Transverse colon (tissue), 4 donors: ENCODE data around the gene ROBO1. TPM values are rescaled to one million over a fixed set of nuclear protein-coding genes. Genes with fewer than 3 reads are reported as not detected.

Experiments
- DNase-seq: peaks from one replicate; pipeline ENCODE4 v3.0.0-alpha.2; 2019
- H3K27ac ChIP-seq, 4 donors: fragments of 200-600 bp; sonication (generic); 2 replicates each; pipeline ENCODE4 v1.5.1; 2016 to 2018; ENCODE audit warnings: inconsistent platforms in 4 of 4
- H3K27me3 ChIP-seq: fragments of 200-600 bp; sonication (generic); 2 replicates; pipeline ENCODE4 v1.5.1; 2017; ENCODE audit warnings: inconsistent platforms
- H3K36me3 ChIP-seq, 4 donors: fragments of 200-600 bp; sonication (generic); 2 replicates each; pipeline ENCODE4 v1.5.1; 2017 to 2019; ENCODE audit warnings: inconsistent platforms in 4 of 4
- H3K4me1 ChIP-seq, 4 donors: fragments of 200-600 bp; sonication (generic); 2 replicates each; pipeline ENCODE4 v1.5.1; 2017 to 2020; ENCODE audit warnings: inconsistent platforms in 4 of 4
- H3K4me3 ChIP-seq, 4 donors: fragments of 200-600 bp; sonication (generic); 1 replicate in 1 of 4; 2 replicates in 3 of 4; pipeline versions ENCODE4 v1.5.1 to v1.6.1; 2017 to 2019; ENCODE audit warnings: inconsistent platforms in 4 of 4
- H3K9me3 ChIP-seq, 2 donors: fragments of 200-600 bp; sonication (generic); 2 replicates each; pipeline ENCODE4 v1.5.1; 2017 to 2019; ENCODE audit warnings: inconsistent platforms in 2 of 2
- CTCF ChIP-seq, 5 experiments: fragments of 200-600 bp in 3 of 5; fragments of 450-650 bp in 2 of 5; sonication (generic) in 3 of 5; IDR thresholded peaks; 1 replicate in 2 of 5; 2 replicates in 3 of 5; pipeline ENCODE4 v1.5.1; 2016 to 2017; ENCODE audit warnings: antibody characterized with exemption in 5 of 5, inconsistent platforms in 3 of 5, mild to moderate bottlenecking in 2 of 5, moderate library complexity in 1 of 5
- EP300 ChIP-seq: sonication (generic); formaldehyde crosslinking; IDR thresholded peaks from one replicate; pipeline ENCODE4 v1.6.1; 2017; ENCODE audit warnings: antibody characterized with exemption, low read depth
- POLR2A ChIP-seq: fragments of 450-650 bp; IDR thresholded peaks from one replicate; pipeline ENCODE4 v1.6.1; 2016; ENCODE audit warnings: antibody characterized with exemption, mild to moderate bottlenecking, moderate library complexity
- POLR2AphosphoS5 ChIP-seq, 3 donors: sonication (generic); formaldehyde crosslinking; IDR thresholded peaks; one replicate each; pipeline ENCODE4 v1.6.1; 2016; ENCODE audit warnings: antibody characterized with exemption in 3 of 3
- WGBS, 2 donors: methylation state at CpG; one replicate each; pipeline ENCODE4 v1.1.5; 2018; ENCODE audit warnings: low coverage in 1 of 2; 5-methylcytosine and 5-hydroxymethylcytosine counted together
- in situ Hi-C, 4 donors: fragments of 200-750 bp; cut with MboI; loops; one replicate each; pipeline versions ENCODE4 v1.15.0 to v1.15.1; 2017; ENCODE audit warnings: low sequenced_read_pairs in 3 of 4, low pct_ligation_motif_present in 1 of 4, low pct_unique_long_range_greater_than_20kb in 1 of 4
- intact Hi-C: fragments of 100-400 bp; cut with DNase I; formaldehyde crosslinking; loops from one replicate; pipeline ENCODE4 v1.15.1; 2023; ENCODE audit warnings: low total_unique reads
- total RNA-seq, 4 donors: library from RNA; depleted of rRNA; stranded (reverse); fragments of >200 nt; gene quantifications; one replicate each; pipeline ENCODE4 v1.1.0, GENCODE V29; 2016

Gene ROBO1
- total RNA-seq, 4 donors from 2014 or later: 7.6 to 68.7 (median 9.1) TPM

- intact Hi-C loops: no loop called here
- Histone ChIP-seq H3K9me3 (peaks cover 2 to 6% of the 10 kb centered on the region in 2 donors), H3K4me3 (no peak overlapping the region), H3K27me3 (no peaks in the 10 kb centered on the region), H3K27ac (no peak overlapping the region), H3K4me1 (no peaks in the 10 kb centered on the region), H3K36me3 (no peaks in the 10 kb centered on the region)
- 67 to 82% methylated on average over 2 to 4 of the region's 4 CpGs for whole genome bisulfite sequencing, 2 donors
- DNase-seq: no peak
- no peak for TF ChIP-seq CTCF (IDR thresholded peaks at IDR 0.05)
- TF ChIP-seq POLR2AphosphoS5 (IDR thresholded peaks at IDR 0.05): no peak
- TF ChIP-seq EP300: no peak
- no peak for TF ChIP-seq POLR2A
- in situ Hi-C loops: loop anchor here in 1 of 4 donors (25.0 kb wide), 1 partner anchor 385 kb away; no protein-coding TSS in a partner anchor
Observed at GRCh38 chr3:79047581-79047980, 720.2 kb downstream of the ROBO1 start.

GRCh38 chr3:79041621-79042020, 726.2 kb downstream of the ROBO1 start:
- H3K27ac ChIP-seq: no peak overlapping the region
- in situ Hi-C loops (loop anchor here in 1 of 4 donors (25.0 kb wide), 1 partner anchor 379 kb away; no protein-coding TSS in a partner anchor), intact Hi-C loops (no loop called here)
- H3K27me3 ChIP-seq: no peaks in the 10 kb centered on the region
- no peak for DNase-seq
- no peaks in the 10 kb centered on the region for H3K4me1 ChIP-seq
- H3K9me3 ChIP-seq: no peaks in the 10 kb centered on the region
- H3K4me3 ChIP-seq: no peak overlapping the region
- no peak for TF ChIP-seq CTCF (IDR thresholded peaks at IDR 0.05)
- no peak for TF ChIP-seq POLR2AphosphoS5 (IDR thresholded peaks at IDR 0.05)
- no peak for TF ChIP-seq POLR2A
- no peak for TF ChIP-seq EP300
- no peaks in the 10 kb centered on the region for H3K36me3 ChIP-seq

- in situ Hi-C loops: loop anchor here in 1 of 4 donors (25.0 kb wide), 1 partner anchor 378 kb away; no protein-coding TSS in a partner anchor
- intact Hi-C loops: no loop called here
- Histone ChIP-seq H3K9me3 (no peaks in the 10 kb centered on the region), H3K4me1 (no peaks in the 10 kb centered on the region), H3K27me3 (no peaks in the 10 kb centered on the region), H3K27ac (no peak overlapping the region), H3K4me3 (no peak overlapping the region), H3K36me3 (no peaks in the 10 kb centered on the region)
- WGBS, 2 donors: 72 to 88% methylated on average over 3 of the region's 3 CpGs
- no peak for TF ChIP-seq EP300
- TF ChIP-seq CTCF (IDR thresholded peaks at IDR 0.05): no peak
- no peak for TF ChIP-seq POLR2AphosphoS5 (IDR thresholded peaks at IDR 0.05)
- TF ChIP-seq POLR2A: no peak
- no peak for DNase-seq
Observed at GRCh38 chr3:79040701-79041100, 727.1 kb downstream of the ROBO1 start.

DNA sequence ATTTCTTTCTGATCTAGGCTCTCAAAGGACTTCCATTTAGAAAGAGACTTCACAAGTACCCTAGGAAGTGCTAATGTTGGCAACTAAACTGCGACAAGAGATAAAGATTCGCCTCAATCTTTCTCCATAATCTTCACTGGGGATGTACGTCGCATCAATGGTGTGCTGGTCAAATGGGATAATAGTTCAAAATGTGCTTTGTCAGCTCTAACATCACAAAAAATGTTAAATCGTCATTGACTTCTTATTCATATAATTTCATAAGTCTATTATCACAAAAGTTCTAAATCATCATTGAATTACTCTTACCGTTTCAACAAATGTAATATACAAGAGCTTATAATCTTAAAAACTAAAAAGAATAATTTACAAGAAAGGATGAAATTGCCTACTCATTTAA, 727.7 kb downstream of the ROBO1 start:
- Histone ChIP-seq H3K4me3 (no peak overlapping the region), H3K27ac (no peak overlapping the region), H3K9me3 (no peaks in the 10 kb centered on the region), H3K27me3 (no peaks in the 10 kb centered on the region), H3K4me1 (no peaks in the 10 kb centered on the region), H3K36me3 (no peaks in the 10 kb centered on the region)
- DNase-seq: no peak
- intact Hi-C loops: no loop called here
- 93% methylated on average over 6 of the region's 6 CpGs for WGBS, 2 donors
- in situ Hi-C loops: loop anchor here in 1 of 4 donors (25.0 kb wide), 1 partner anchor 378 kb away; no protein-coding TSS in a partner anchor
- TF ChIP-seq EP300 (no peak), POLR2AphosphoS5 (IDR thresholded peaks at IDR 0.05) (no peak), CTCF (IDR thresholded peaks at IDR 0.05) (no peak), POLR2A (no peak)
